ENCODE measurements around the gene PAX5.
"Not testable (repeated sequence)": the region's sequence is repeated elsewhere in the genome, so short reads cannot be mapped to it uniquely, and the experiment has no call there.

Gene PAX5

DNA sequence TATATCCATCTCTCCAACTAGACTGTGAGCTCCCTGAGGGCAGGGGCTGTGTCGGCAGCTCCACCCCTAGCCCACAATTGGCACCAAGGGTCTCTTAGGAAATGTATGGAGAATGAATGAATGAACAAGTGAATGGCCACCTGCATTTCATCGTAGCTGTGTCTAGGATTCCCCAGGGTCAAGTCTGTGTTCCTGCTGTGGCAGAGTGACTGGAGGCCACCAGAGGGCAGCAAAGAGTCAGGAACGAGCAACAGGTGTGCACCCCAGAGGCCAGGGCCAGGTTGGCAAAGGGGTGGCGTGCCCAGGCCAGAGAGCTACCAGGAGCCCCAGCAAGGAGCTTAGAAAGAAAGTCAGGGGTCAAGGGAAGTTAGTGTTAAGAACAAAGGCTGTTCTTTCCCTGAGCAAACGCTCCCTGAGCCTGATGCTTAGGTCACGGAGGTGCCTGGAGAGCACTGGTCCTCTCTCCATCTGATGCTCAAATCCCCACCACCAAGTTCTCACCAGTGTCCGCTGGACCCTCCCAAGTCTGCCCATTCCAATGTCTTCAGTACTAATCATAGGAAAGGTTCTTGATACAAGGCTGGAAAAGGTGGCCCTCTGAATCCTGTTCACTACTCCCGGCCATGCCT is 160.7 kb downstream of the PAX5 start:
- DNase-seq (ENCODE audit: low read depth, low spot score) = peak; percentile 63
- H3K4me3 ChIP-seq (ENCODE audit: low read length) = no peak overlapping the region

DNA sequence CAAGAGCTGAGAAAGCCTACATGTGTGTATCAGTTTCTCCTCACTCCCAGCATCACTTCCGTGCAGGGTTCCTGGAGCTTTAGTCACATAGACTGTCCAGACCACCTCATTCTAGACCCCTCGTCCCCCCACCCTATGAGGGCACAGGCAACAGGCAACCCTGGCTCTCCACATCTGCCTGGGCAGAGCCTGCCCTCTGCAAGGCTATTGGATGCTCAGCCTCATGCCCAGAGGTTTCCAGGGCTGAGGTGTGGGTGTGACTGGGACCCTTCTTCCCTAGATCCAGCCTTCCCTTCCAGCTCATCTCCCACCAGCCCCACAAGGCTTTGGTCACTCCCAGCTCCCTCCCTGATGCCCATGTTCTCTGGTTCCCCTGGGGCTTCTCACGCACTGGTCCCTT is 161.4 kb downstream of the PAX5 start:
- no peak for DNase-seq (ENCODE audit: low read depth, low spot score)
- H3K4me3 ChIP-seq (ENCODE audit: low read length) = no peak overlapping the region

DNA sequence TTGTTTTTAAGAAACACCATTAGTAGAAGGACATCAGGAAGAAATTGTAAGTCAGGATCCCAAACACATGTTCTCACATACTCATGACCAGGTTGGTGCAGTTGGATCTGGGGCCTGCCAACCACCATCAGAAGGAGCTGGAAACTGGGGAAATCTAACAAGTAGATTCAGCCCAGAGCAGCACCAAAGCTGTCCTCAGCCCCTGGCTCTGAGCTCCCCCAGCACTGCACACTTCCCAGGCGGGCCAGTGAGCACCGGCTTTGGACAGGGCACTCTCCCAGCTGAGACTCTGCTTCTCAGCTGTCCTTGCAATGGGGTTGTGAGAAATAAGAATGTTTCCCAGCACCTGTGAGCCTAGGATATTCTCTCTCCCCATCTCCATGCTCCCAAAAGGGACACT is 162.5 kb downstream of the PAX5 start:
- no peak for DNase-seq (ENCODE audit: low read depth, low spot score)
- H3K4me3 ChIP-seq (ENCODE audit: low read length) = no peak overlapping the region

DNA sequence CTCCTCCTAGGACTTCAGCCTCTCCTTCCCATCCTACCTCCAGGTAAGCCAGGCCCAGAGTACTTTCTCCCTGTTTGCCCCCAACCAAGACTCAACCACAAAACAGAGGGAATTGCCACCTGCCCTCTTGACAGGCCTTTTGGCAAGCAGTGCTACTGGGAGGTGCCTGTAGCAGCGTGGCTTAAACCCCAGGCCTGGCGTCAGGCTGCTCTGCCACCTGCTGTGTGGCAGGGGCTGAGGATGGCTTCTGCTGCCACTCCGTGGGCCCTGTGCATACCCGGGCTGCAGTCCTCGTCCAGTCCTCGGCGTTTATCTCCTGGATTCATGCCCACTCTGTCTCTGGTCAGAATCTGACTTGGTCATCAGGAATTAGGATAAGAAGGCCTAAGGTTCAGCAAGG is 163.1 kb downstream of the PAX5 start:
- H3K4me3 ChIP-seq (ENCODE audit: low read length) = no peak overlapping the region
- DNase-seq (ENCODE audit: low read depth, low spot score) = no peak

DNA sequence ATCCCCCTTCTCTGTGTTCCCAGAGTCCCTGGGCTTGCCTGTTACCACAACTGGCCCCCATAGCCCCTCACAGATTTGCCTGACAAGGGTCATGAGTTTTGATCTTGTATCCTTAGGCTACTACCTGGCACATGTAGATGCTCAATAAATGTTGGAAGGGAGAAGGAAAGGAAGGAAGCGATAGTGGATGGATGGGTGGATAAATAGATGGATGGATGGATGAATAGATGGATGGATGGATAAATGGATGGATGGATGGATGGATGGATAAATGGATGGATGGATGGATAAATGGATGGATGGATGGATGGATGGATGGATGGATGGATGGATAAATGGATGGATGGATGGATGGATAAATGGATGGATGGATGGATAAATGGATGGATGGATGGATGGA is 164.5 kb downstream of the PAX5 start:
- H3K4me3 ChIP-seq (ENCODE audit: low read length); DNase-seq (ENCODE audit: low read depth, low spot score): not testable (repeated sequence)

DNA sequence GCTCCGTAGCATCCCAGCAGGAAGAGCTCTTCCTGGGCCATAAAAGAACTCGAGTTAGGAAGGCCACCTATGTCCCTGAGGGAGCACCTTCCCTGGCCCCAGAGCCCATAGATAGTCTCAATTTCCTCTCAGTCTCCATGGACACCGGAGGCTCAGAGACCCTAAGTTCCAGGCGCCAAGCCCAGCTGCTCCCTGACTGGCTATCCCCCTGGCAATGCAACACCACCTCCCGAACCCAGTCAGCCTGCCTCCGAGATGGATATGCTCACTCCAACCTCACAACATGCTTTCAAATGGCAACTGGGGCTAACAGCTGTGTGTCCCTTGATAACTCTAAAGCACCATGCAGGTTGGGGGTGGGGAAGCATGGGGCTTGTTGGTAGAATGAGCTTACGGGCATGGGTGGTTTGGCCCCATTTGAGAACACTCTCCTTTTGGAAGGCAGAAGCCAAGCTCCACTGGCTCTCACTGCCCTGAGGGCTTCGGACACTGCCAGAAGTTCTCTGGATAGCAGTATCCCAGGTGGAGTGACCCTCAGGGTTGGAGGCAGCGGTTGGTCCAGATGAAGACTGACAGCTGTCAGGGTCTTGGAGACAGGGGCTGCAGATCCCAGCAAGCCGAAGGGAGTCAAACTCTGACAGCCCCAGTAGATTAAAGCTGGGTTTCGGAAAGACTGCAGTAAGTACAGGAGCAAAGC is 165.3 kb downstream of the PAX5 start:
- no peak overlapping the region for H3K4me3 ChIP-seq (ENCODE audit: low read length)
- no peak for DNase-seq (ENCODE audit: low read depth, low spot score)

DNA sequence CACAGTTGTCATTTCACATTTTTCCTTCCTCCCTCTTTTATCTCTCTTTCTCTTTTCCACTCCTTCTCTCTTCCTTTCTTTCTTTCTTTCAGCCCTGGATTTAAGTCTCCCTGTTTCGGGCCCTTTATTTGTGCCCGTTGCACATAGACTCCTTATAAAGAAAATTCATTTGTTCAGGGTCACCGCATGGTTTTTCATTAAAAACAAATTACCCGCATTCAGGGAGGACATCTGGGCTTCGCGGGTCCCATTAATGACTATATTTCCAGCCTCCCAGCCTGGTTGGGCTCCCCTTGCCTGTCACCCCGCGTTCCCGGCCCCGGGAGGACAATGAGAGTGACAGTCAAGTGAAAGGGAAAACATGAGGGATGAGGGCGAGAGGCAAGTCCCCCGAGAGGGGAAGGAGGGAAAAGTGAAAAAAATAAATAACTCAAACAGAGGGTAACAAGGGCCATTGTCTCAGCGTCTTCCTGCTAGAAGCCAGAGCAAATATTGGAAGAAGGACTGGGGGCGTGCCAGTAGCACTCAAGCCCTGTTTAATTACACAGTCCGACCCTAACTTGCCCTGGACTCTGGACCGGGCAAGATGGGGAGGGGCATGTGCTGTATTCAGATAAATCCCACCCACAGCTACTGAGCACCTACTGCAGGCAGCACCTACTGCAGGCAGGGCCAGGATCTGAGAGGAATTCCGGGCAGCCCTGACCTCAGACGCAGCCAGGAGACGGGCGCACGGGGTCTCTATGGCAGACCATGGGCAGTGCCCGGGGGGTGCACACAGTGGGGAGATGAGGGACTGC is 166.2 kb downstream of the PAX5 start:
- no peak overlapping the region for H3K4me3 ChIP-seq (ENCODE audit: low read length)
- no peak for DNase-seq (ENCODE audit: low read depth, low spot score)

DNA sequence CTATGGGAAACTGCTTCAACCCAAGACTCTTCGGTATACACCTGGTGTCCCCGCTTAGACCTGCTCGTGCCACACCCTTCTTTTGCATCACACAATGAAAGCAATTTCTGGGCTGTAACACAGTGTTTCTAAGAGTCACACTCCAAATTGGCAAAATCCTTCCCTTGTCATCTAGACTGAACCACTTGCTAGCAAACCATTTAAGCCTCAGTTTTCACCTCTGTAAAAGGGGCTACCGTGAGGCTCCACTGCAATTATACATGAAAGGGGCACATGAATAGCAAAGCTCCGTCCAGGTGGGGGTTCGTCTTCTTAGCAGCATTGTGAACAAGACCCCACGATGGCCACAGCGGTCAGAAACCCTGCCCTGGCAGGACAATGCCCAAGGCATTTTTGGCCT is 166.8 kb downstream of the PAX5 start:
- no peak for DNase-seq (ENCODE audit: low read depth, low spot score)
- H3K4me3 ChIP-seq (ENCODE audit: low read length) = no peak overlapping the region

DNA sequence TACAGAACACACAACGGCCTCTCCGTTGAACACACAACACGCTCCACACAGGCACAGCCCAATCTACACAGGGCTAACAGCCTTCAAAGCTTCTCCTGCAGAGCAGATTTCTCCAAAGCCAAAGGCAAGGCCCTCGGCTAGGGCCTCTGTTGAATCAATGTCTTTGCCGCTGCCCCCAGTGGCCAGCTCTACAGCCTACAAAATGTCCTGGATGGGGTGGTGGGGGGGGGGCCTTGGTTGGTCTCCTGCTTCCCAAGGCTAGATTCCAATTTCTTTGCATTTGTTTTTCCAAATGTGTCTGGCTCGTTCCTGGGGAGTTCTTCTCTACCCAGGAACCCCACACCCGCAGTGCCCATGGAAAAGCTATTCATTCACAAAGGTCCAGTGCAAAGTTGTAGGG is 167.2 kb downstream of the PAX5 start:
- DNase-seq (ENCODE audit: low read depth, low spot score) = no peak

DNA sequence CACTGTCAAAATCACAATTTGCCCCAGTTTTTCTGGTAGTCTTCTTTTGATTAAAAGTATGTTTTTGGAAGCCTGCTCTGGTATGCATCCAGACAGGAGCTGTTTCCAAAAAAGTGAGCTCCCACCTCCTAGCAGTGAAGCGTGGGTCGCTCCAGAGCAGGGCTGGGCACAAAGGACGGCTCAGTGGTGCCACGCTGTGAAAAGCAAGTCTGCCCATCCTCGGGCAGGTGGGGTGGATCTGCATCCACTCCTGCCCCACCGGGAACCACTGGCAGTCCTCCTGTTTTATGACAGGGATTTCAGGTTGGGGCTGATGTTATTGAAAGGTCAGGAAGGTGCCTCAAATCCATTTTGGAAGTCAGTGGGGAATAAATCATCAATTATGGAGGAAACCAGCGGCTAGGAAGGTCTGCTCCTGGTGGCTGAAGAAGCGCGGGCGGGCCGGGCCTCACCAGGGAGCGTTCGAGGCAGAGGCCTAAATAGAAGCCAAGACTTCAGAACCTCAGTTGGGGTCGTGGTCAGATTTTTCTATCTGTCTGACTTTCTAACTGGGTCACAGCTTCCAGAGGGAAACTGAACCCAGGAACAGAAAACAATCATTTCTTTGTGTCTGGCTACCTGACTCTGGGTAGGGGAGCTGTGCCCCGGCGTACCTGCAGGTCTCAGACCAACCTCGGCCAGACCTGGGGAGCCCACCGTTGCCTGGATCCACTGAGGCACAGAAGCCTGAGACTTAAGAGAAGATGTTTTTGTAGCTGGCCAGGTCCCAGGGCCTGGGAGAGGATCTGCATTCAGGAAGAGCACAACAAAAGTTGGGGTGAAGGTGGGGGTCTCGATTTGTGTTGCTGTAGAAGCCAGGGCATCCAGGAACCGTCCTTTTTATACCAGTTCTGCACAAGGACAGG is 168.1 kb downstream of the PAX5 start:
- H3K4me3 ChIP-seq (ENCODE audit: low read length) = no peak overlapping the region

More for the DNA sequence above, 167.2 kb downstream of the PAX5 start:
- no peak overlapping the region for H3K4me3 ChIP-seq (ENCODE audit: low read length)

DNA sequence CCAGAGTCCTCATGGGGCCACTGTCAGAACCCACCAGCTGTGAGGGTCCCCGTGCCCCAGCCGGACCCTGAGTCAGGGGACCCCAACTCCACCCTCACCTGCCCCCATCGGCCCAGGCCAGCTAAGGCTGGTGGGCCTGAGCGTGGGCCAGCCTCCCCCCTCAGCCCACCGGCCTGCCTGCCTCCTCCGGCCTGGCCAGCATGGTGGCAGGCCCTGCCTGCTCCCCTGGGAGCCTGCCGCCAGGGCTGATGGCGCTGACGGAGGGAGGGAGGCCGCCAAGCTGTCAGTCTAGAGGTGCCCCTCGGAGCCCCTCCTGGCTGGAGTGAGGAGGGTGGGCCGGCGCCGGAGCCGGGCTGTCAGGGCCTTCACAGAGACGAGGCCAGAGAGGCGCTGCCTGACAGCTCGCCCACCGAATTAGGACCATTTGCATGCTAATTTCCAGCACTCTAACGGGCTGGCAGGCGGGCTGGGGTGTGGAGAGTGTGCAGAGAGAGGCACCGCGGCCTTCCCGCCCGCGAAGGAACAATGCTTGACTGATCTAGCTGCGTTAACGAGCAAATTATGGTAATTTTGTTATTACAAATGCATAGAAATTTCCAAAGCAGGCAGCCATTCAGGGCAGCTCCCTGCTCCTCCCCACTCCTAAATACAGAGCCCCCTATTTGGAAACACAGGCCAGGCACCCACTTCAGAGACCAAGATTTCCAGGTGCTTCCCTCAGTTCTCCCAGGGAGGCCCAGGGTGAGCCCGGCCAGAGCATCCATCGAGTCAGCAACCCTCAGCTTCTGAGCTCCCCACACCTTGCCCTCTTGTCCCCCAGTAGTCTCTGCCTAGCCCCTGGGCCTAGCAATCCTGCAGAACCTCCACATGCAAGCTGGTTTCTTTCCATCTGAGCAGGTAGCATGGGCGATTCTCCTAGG is 169.3 kb downstream of the PAX5 start:
- DNase-seq (ENCODE audit: low read depth, low spot score) = no peak
- no peak overlapping the region for H3K4me3 ChIP-seq (ENCODE audit: low read length)

More for the DNA sequence above, 168.1 kb downstream of the PAX5 start:
- DNase-seq (ENCODE audit: low read depth, low spot score) = no peak

DNA sequence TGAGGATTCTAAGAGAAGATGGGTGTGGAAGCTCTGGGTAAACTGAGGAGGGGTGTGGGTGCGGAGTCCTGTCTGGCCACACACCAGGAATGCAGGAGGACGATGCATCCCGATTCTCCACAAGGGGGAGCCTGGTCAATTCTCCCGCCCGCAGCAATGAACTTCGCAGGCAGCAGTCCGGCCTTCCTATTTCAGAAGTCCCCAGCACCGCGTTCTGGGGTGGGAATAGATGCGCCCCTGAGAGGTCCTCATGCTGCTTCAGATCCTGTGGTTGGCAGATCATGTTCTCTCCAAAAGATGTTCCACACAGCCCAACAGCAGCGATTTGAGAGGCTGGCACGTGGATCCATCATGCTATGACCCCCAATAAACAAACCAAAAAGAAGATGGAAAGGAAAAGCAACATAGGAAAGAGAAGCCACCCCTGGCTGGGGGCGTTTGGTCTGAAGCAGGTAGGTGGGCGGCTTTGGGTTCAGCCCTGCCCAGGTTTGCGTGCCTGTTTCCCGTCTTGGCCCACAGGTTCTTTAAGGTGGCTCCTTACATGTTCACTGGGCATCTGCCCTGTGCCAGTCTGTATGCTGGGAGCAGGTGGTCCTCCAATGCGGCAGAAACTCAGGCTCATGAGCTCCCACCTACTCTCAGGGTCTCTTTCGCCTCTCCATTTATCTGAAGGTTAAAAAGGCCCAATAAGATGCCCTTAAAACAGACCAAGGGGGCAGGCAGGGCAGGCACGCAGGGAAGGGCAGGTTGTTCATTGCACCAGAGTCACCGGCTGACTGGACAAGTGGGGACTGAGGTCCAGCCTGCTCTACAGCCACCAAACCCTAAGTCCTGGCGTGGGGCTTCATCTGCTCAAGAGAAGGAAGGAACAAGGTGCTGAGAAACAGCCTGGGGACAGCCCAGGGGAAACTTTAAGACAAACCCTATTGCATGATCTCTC is 171.6 kb downstream of the PAX5 start:
- H3K4me3 ChIP-seq (ENCODE audit: low read length) = no peak overlapping the region
- DNase-seq (ENCODE audit: low read depth, low spot score) = no peak

DNA sequence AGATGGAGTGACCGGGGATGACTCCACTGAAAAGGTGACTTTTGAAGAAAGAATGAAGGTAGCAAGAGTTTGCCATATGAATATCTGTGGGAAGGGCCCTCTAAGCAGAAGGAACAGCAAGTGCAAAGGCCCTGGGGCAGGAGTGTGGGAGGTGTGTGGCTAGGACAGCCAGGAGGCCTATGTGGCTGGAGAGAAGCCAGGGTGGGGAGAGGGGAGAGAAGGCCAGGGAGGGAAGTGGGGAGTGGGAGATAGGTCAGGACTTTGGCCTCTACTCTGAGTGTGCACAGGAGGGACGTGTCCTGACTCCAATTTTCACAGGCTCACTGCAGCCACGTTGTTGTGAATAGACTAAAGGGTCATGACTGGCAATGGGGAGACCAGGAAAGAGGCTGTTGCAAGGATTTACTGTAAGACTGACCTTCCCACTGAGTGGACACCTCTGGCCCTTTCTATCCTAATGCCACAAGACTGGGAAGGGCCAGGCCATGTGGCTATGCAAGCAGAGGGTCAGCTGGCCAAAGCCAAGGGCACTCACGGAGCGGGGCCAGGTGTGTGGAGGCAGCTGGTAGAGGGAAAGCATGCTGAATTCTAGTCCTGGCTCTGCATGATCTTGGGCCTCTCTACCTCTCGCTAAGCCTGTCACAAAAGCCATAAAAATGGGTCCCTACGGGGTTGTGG is 172.4 kb downstream of the PAX5 start:
- no peak for DNase-seq (ENCODE audit: low read depth, low spot score)
- no peak overlapping the region for H3K4me3 ChIP-seq (ENCODE audit: low read length)

DNA sequence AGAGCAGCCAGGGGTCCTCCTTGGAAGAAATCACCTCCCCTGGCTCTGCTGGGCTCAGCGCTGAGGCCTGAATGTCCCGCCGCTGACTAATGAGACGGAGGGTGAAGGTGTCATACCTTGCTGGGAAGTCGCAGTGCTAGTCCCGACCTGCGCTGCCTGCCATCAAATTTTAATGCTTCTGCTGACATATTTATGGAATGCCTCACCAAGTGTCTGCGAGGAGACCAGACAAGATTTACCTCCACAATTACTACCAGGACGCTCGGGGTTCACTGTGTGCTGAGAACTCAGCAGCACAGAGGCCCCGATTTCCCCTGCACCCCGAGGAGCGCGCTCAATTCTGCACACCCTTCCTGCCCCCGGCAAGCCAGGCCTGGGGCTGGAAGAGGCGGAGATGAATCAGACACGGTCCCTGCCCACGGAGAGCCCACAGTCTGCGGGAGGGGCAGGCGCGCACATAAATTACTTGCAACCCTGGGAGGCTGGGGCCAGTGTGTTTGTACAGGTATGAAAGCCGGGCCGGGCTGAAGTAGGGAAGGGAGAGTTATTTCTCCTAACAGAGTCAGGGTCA is 175.2 kb downstream of the PAX5 start:
- DNase-seq (ENCODE audit: low read depth, low spot score) = no peak
- no peak overlapping the region for H3K4me3 ChIP-seq (ENCODE audit: low read length)

DNA sequence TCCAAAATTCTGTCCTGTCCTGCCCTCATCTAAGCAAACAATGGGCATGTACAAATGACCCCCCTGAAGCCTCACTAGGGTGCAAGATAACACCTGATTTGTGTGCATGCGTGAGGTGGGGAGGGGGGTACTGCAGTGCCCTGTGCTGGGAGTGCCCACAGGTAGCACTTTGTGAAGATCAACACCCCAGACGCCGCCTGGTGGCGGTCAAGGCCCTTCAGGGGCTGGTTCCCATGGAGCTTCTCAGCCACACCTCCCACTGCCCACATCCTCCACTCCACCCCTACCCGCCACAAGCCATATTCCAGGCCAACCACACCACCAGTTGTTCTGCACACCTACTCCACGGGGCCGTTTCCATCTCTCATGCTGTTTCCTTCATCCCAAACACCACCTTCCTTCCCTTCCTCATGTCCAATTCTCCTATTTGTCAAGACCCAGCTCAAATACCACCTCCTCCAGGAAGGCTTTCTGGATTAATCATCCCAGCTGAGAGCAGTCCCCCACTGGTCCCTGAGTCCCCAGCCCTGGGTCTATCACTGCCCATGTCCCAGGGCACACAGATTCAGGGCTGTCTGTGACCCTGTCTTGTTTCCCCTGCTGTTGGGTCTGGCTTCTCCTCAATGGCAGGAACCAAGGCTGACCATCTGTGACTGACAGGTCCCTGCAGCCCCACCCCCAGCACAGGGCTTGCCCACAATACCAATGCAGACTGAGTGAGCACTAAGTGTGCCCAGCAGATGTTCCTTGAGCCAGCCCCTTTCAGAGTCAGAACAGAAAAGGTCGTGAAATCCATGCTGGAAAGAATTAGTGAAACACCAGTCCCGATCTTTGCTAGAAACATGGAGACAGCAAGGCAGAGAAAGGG is 178.4 kb downstream of the PAX5 start:
- peak; percentile 67 for DNase-seq (ENCODE audit: low read depth, low spot score)
- no peak overlapping the region for H3K4me3 ChIP-seq (ENCODE audit: low read length)

DNA sequence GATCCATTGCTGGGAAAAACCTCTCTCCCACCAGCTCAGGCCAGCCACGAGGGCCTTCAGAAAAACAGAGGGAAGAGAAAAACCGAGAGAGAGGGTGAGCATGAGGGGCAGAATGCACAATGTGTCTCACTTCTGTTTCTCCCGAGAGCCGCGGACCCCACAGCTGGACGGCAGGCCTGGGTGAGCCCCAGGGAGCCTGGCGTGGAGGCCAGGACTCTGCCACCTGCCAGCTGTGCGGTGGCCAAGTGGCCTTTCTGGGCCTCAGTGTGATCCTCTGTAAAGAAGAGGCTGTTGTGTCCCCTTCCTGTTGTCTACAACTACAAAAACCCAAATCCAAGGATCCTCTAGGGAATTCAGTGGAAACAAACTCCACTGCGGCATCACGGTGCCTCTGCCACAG is 179.3 kb downstream of the PAX5 start:
- no peak overlapping the region for H3K4me3 ChIP-seq (ENCODE audit: low read length)
- no peak for DNase-seq (ENCODE audit: low read depth, low spot score)

All from Jurkat, Clone E6-1 (cell line).